Activated CD4-positive, CD25-positive, alpha-beta regulatory T cell treated with anti-CD3 and anti-CD28 coated beads, Interleukin-2, amount 50 U/mL, for 16 hours (primary cell): ENCODE measurements around the gene ARHGEF6.
"Not testable (repeated sequence)": the region's sequence is repeated elsewhere in the genome, so short reads cannot be mapped to it uniquely, and the experiment has no call there.

Experiments used
- DNase-seq: peaks from one replicate; pipeline ENCODE4 v3.0.0-alpha.2; 2020; ENCODE audit warnings: low read depth, low spot score

ARHGEF6 gene

GRCh38 chrX:136780763-136781162 lies at the start of gene ARHGEF6:
Gene ARHGEF6, minus strand, starts transcription at chrX:136780932. Its CDS starts 50 bp downstream, at chrX:136780882.
- no peak for DNase-seq

- no peak for DNase-seq
Measured at GRCh38 chrX:136829413-136829812, 48.7 kb upstream of the ARHGEF6 start.

DNA sequence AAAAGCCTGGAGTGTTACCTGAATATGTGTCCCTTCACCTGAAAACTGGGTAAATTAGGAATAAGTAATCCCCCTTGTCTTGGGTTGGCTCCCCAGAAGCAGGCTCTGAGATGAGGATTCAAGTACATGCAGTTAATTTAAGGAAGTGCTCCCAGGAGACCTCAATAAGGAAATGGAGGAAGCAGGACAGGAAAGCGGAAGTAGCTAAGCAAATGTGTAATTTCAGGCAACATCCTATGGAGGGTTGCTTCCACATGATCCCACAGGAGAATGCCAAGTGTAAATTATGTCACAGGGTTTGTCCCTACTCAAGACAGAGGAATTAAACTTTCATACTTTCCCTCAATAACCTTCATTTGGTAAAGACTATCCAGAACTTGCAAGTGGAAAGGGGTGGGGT lies 48.1 kb upstream of the ARHGEF6 start:
- DNase-seq, result no peak

GRCh38 chrX:136827026-136827425 lies 46.3 kb upstream of the ARHGEF6 start:
- DNase-seq, result no peak

DNA sequence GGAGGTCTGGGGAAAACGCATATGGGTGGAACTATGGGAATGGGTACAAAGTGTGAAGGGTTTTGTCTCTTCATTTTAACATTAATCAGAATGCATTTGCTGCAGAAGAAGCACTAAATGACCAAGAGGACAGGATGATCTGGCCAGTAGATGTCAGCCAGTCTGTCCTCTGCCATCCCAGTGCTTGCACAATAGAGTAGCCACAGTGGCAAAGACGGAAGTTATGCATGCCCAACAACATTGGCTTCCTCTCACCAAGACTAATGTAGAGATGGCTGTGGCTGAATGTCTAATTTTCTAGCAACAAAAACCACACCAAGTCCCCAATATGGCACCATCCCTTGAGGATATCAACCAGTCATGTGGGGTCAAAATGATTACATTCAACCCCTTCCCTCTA lies 45.0 kb upstream of the ARHGEF6 start:
- no peak for DNase-seq

GRCh38 chrX:136823175-136823574 lies 42.4 kb upstream of the ARHGEF6 start:
- no peak for DNase-seq

- no peak for DNase-seq
Measured at GRCh38 chrX:136822337-136823095, 41.8 kb upstream of the ARHGEF6 start.

DNA sequence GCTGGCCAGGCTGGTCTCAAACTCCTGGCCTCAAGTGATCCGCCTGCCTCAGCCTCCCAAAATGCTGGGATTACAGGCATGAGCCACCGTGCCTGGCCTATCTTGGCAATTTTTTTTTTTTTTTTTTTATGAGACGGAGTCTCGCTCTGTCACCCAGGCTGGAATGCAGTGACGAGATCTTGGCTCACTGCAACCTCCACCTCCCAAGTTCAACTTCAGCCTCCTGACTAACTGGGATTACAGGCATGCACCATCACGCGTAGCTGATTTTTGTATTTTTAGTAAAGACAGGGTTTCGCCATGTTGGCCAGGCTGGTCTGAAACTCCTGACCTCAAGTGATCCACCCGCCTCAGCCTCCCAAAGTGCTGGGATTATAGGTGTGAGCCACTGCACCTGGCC lies 39.0 kb upstream of the ARHGEF6 start:
- DNase-seq, result not testable (repeated sequence)

DNA sequence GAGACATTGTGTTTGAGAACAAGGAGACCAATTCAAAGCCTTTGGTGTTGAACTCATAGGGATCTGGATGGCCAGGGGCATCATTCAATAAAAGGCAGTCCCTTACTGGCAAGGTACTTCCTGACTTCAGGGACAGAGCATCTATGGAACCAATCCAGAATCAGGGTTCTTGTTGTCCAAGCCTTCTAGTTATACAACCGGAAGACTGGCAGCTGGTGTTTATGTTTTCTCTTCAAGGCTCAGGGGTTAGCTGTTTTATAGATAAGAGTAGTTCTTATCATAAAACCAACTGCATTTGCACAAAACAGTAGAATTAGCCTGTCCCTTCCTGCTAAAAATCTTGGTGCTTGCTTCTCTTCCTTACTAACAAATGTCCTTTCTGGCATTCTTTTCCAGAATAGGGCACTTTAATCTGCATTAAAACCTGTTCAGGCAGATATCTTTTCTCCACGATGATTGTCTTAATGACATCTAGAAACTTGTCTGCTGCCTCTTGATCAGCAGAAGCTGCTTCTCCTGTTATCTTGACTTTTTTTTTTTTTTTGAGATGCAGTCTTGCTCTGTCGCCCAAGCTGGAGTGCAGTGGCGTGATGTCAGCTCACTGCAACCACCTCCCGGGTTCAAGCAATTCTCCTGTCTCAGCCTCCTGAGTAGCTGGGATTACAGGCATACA lies 38.4 kb upstream of the ARHGEF6 start:
- no peak for DNase-seq

DNA sequence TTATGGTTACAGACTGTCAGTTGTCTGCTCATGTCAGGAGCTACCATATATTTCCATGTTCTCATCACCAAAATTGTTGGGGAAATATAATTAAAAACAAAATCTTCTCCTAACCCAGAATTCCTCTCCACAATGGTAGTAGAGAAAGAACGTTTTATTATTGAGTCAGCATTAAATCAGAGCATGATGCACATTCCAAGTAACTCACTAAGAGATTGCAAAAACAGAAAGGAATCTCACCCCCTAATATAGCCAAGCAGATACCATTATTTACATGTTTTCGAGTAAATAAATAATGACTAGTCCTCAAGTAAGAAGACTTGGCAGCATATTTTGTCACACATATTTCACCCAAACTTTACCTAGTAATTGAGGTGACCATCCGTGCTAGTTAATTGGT lies 36.2 kb upstream of the ARHGEF6 start:
- no peak for DNase-seq

- DNase-seq, result no peak
Measured at GRCh38 chrX:136814847-136815750, 34.4 kb upstream of the ARHGEF6 start.

- DNase-seq, result no peak
Measured at GRCh38 chrX:136812286-136812685, 31.6 kb upstream of the ARHGEF6 start.

GRCh38 chrX:136810493-136810892 lies 29.8 kb upstream of the ARHGEF6 start:
- no peak for DNase-seq

DNA sequence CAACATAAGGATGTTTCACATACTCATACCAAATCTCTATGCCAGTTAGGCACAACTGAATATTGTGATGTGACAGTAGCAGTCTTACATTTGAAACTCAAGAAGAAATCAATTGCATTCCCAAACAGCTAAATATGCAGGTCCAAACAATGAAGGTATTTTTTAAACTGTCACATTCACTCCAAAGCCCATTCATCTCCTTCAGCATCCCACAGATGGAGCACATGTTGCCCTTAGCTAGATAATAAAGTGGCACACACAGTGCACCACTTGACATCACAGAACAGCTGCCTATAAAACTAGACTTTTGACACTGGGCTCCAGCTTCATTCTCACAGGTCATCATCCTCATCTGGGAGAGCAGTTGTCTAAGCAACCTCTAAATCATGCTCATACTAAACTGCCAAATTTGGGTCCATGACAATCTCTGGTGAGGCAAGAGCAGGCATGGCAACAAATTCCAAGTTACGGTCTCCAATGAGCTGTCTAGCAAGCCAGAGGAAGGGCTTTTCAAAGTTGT lies 26.2 kb upstream of the ARHGEF6 start:
- no peak for DNase-seq

DNA sequence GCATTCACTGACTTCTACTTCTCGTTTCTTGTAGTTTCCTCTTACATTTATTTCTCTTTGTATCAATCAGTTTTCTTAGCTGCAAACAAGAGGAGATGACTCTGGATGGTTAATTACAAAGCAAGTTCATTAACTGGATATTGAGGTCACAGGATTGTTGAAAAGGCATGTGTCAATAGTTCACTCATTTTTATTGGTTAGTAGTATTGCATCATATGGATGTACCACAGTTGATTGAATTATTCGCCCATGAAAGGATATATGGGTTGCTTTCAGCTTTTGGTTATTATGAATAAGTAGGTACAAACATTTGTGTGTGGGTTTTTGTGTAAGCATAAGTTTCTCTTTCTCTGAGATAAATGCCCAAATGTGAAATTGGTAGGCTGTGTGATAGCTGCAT lies 21.8 kb upstream of the ARHGEF6 start:
- DNase-seq, result no peak

- DNase-seq, result no peak
Measured at GRCh38 chrX:136797787-136798186, 17.1 kb upstream of the ARHGEF6 start.

GRCh38 chrX:136795132-136795531 lies 14.4 kb upstream of the ARHGEF6 start:
- DNase-seq, result not testable (repeated sequence)

DNA sequence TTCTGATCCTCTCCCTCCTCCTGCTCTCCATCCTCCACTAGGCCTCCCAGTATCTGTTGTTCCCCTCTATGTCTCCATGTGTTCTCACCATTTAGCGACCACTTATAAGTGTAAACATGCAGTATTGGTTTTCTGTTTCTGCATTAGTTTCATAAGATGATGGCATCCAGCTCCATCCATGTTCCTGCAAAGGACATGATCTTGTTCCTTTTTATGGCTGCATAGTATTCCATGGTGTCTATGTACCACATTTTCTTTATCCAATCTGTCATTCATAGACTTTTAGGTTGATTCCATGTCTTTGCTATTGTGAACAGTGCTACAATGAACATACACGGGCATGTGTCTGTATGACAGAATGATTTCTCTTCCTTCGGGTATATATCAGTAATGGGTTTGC lies 13.9 kb upstream of the ARHGEF6 start:
- DNase-seq, result not testable (repeated sequence)

- no peak for DNase-seq
Measured at GRCh38 chrX:136794080-136794479, 13.3 kb upstream of the ARHGEF6 start.

- no peak for DNase-seq
Measured at GRCh38 chrX:136789856-136790255, 9.1 kb upstream of the ARHGEF6 start.

- no peak for DNase-seq
Measured at GRCh38 chrX:136784231-136784630, 3.5 kb upstream of the ARHGEF6 start.

GRCh38 chrX:136783159-136783558 lies 2.4 kb upstream of the ARHGEF6 start:
- DNase-seq, result no peak
